HL-60 (cell line): ENCODE measurements around the gene PTPRQ.

Source experiments
- GABPA ChIP-seq: IDR thresholded peaks from 2 replicates; pipeline ENCODE4 v1.6.1; 2012; ENCODE audit warnings: low read depth
- POLR2AphosphoS5 ChIP-seq: IDR thresholded peaks from 2 replicates; pipeline ENCODE4 v1.6.1; 2012; ENCODE audit warnings: low read depth
- TF ChIP-seq, protein P1 (sequence below): IDR thresholded peaks from one replicate; pipeline ENCODE4 v1.5.1; 2011; ENCODE audit warnings: low read length, control low read depth, inconsistent platforms; ENCODE audit not compliant: insufficient read depth

DNA sequence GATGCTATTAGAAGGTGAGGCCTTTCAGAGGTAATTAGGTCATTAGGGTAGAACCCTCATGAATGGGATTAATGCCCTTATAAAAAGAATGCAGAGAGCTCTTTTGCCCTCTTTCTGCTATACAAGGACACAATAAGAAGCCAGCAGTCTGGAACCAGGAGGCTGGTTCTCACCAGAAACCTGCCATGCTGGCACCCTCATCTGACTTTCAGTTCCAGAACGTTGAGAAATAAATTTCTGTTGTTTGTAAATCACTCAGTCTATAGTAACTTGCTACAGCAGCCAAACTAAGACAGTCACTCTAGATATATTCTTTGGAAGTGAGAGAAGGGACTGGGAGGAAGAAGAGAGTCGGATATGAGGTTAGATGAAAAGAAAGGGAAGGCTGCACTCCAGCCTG is 138.4 kb downstream of the PTPRQ start:
- TF ChIP-seq, protein P1, sequence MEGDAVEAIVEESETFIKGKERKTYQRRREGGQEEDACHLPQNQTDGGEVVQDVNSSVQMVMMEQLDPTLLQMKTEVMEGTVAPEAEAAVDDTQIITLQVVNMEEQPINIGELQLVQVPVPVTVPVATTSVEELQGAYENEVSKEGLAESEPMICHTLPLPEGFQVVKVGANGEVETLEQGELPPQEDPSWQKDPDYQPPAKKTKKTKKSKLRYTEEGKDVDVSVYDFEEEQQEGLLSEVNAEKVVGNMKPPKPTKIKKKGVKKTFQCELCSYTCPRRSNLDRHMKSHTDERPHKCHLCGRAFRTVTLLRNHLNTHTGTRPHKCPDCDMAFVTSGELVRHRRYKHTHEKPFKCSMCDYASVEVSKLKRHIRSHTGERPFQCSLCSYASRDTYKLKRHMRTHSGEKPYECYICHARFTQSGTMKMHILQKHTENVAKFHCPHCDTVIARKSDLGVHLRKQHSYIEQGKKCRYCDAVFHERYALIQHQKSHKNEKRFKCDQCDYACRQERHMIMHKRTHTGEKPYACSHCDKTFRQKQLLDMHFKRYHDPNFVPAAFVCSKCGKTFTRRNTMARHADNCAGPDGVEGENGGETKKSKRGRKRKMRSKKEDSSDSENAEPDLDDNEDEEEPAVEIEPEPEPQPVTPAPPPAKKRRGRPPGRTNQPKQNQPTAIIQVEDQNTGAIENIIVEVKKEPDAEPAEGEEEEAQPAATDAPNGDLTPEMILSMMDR = no peak
- TF ChIP-seq GABPA = no peak
- no peak for TF ChIP-seq POLR2AphosphoS5
